OCI-LY7 (cell line): ENCODE results near the gene COL8A1.

Experiments
- EZH2phosphoT487 ChIP-seq: fragments of 200-600 bp; sonication (generic); IDR thresholded peaks from 2 replicates; pipeline ENCODE4 v1.6.1; 2018; ENCODE audit warnings: low read depth, borderline replicate concordance, mild to moderate bottlenecking, mixed run types, antibody characterized with exemption, low read length, moderate library complexity, mixed read lengths
- TF ChIP-seq, protein P1 (sequence below): fragments of 200-600 bp; sonication (generic); conservative IDR thresholded peaks from 2 replicates; pipeline ENCODE4 v1.5.1; 2014; ENCODE audit warnings: mild to moderate bottlenecking, antibody characterized with exemption, low read length, moderate library complexity, mixed read lengths

DNA sequence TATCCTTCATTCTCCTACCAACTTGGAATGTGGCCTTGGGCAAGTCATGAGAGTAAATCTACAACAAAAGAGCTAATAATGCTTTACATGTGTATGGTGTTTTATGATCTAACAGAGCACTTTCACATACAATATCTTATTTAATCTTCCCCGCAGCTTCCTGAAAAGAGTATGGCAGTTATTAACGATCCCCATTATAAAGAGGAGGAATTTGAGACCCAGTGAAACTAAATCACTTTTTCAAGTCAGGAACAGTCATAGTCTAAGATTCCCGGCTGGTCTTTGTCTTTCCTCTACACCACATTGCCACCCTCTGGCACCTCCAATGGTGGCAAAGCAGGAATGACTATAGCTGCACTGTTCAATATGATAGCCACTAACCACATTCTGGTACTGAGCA is 109.5 kb downstream of the COL8A1 start:
- TF ChIP-seq, protein P1, sequence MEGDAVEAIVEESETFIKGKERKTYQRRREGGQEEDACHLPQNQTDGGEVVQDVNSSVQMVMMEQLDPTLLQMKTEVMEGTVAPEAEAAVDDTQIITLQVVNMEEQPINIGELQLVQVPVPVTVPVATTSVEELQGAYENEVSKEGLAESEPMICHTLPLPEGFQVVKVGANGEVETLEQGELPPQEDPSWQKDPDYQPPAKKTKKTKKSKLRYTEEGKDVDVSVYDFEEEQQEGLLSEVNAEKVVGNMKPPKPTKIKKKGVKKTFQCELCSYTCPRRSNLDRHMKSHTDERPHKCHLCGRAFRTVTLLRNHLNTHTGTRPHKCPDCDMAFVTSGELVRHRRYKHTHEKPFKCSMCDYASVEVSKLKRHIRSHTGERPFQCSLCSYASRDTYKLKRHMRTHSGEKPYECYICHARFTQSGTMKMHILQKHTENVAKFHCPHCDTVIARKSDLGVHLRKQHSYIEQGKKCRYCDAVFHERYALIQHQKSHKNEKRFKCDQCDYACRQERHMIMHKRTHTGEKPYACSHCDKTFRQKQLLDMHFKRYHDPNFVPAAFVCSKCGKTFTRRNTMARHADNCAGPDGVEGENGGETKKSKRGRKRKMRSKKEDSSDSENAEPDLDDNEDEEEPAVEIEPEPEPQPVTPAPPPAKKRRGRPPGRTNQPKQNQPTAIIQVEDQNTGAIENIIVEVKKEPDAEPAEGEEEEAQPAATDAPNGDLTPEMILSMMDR = no peak
- no peak for TF ChIP-seq EZH2phosphoT487
